Endothelial cell of umbilical vein (primary cell): ENCODE results near the gene MYH16. TPM values are rescaled to one million over a fixed set of nuclear protein-coding genes. Genes with fewer than 3 reads are reported as not detected.

Source experiments
- BruUV-seq: library from RNA; stranded (reverse); fragments of 400-500 nt; replicated peaks from 2 replicates; lab custom pipeline; 2021; lab: Mats Ljungman, UMichigan
- CTCF ChIA-PET: fragments of 300-600, 350-600 bp; sonication (Branson Sonifier 250); formaldehyde crosslinking; loops from one replicate; lab custom pipeline; 2021; ENCODE audit warnings: antibody characterized with exemption, inconsistent platforms; lab: Charles Lee
- POLR2A ChIA-PET: fragments of 300-600, 350-600 bp; sonication (Branson Sonifier 250); formaldehyde crosslinking; loops from one replicate; lab custom pipeline; 2021; ENCODE audit warnings: antibody characterized with exemption, inconsistent platforms; lab: Charles Lee
- DNase-seq: peaks from one replicate; pipeline ENCODE4 v3.0.0-alpha.2; 2011; ENCODE audit warnings: low read depth, low spot score
- FAIRE-seq: peaks from 2 replicates; lab custom pipeline; 2011; peaks lifted over from hg19 to GRCh38; lab: Jason Lieb, UNC
- H2AFZ ChIP-seq: 2 replicates; pipeline ENCODE4 v1.6.0; 2012; ENCODE audit warnings: low read depth, low read length, control low read depth, inconsistent platforms
- H3K27ac ChIP-seq: 2 replicates; pipeline ENCODE4 v1.5.1; 2011; ENCODE audit warnings: low read depth, mild to moderate bottlenecking, control low read depth, low read length, moderate library complexity; ENCODE audit not compliant: insufficient read depth
- H3K27me3 ChIP-seq, 2 experiments: 2 replicates each; pipeline versions ENCODE4 v1.6.0 to v1.6.1; 2011; ENCODE audit warnings: low read length in 2 of 2, mixed read lengths in 1 of 2; ENCODE audit not compliant: control insufficient read depth in 2 of 2, insufficient read depth in 2 of 2
- H3K36me3 ChIP-seq, 2 experiments: 2 replicates in 1 of 2; 3 replicates in 1 of 2; pipeline ENCODE4 v1.5.1; 2011; ENCODE audit warnings: low read length in 2 of 2, mild to moderate bottlenecking in 1 of 2, moderate library complexity in 1 of 2; ENCODE audit not compliant: control insufficient read depth in 2 of 2, insufficient read depth in 2 of 2; ENCODE audit errors: extremely low read depth in 1 of 2
- H3K4me1 ChIP-seq: 3 replicates; pipeline ENCODE4 v1.5.1; 2011; ENCODE audit warnings: mild to moderate bottlenecking, low read length; ENCODE audit not compliant: control insufficient read depth, insufficient read depth; ENCODE audit errors: extremely low read depth
- H3K4me2 ChIP-seq: 2 replicates; pipeline ENCODE4 v1.6.1; 2011; ENCODE audit warnings: low read length, control low read depth, mixed read lengths; ENCODE audit not compliant: insufficient read depth
- H3K4me3 ChIP-seq, 3 experiments: fragments of 200-600 bp in 1 of 3; sonication (generic), shearing (Covaris generic) in 1 of 3; replicated peaks in 1 of 3; 2 replicates each; pipeline ENCODE4 v1.5.1; 2011 to 2016; ENCODE audit warnings: control low read depth in 3 of 3, low read length in 3 of 3, mild to moderate bottlenecking in 2 of 3, inconsistent platforms in 1 of 3, low read depth in 1 of 3, moderate library complexity in 1 of 3; ENCODE audit not compliant: insufficient read depth in 1 of 3
- H3K79me2 ChIP-seq: 2 replicates; pipeline ENCODE4 v1.6.0; 2012; ENCODE audit warnings: low read length, inconsistent platforms; ENCODE audit not compliant: control insufficient read depth, insufficient read depth
- H3K9ac ChIP-seq: replicated peaks from 2 replicates; pipeline ENCODE3; 2011; ENCODE audit warnings: low read length, control low read depth; ENCODE audit not compliant: insufficient read depth; ENCODE audit errors: extremely low read depth
- H3K9me1 ChIP-seq: replicated peaks from 3 replicates; pipeline ENCODE4 v1.6.0; 2011; ENCODE audit warnings: mild to moderate bottlenecking, low read length; ENCODE audit not compliant: control insufficient read depth, insufficient read depth; ENCODE audit errors: extremely low read depth
- H3K9me3 ChIP-seq: replicated peaks from 2 replicates; pipeline ENCODE4 v1.5.1; 2012; ENCODE audit warnings: low read length, inconsistent platforms; ENCODE audit not compliant: control insufficient read depth, insufficient read depth
- H4K20me1 ChIP-seq: replicated peaks from 2 replicates; pipeline ENCODE3; 2011; ENCODE audit warnings: mild to moderate bottlenecking, low read length; ENCODE audit not compliant: control insufficient read depth, insufficient read depth; ENCODE audit errors: extremely low read depth
- EZH2 ChIP-seq: IDR thresholded peaks from 2 replicates; pipeline ENCODE4 v1.6.1; 2012; ENCODE audit warnings: borderline replicate concordance, low read depth, mild to moderate bottlenecking, moderate library complexity, low read length, inconsistent platforms; ENCODE audit not compliant: severe bottlenecking
- FOS ChIP-seq: IDR thresholded peaks from 2 replicates; pipeline ENCODE4 v1.6.1; 2011; ENCODE audit warnings: mild to moderate bottlenecking, low read length, moderate library complexity, borderline replicate concordance; ENCODE audit not compliant: insufficient read depth
- GATA2 ChIP-seq: IDR thresholded peaks from 2 replicates; pipeline ENCODE4 v1.7.0; 2011; ENCODE audit warnings: low read depth, mild to moderate bottlenecking, moderate library complexity, mixed read lengths, low read length; ENCODE audit not compliant: insufficient read length, insufficient read depth
- JUN ChIP-seq: IDR thresholded peaks from 2 replicates; pipeline ENCODE4 v1.6.1; 2011; ENCODE audit warnings: borderline replicate concordance, low read depth; ENCODE audit not compliant: insufficient read length, insufficient read depth
- MYC ChIP-seq: IDR thresholded peaks from one replicate; pipeline ENCODE4 v1.6.1; 2011; ENCODE audit warnings: mild to moderate bottlenecking, low read depth, low read length
- POLR2A ChIP-seq: IDR thresholded peaks from 2 replicates; pipeline ENCODE4 v1.6.1; 2012; ENCODE audit warnings: low read depth, mild to moderate bottlenecking, control low read depth, low read length
- POLR2AphosphoS5 ChIP-seq: IDR thresholded peaks from 2 replicates; pipeline ENCODE4 v1.6.1; 2012; ENCODE audit warnings: low read depth, mild to moderate bottlenecking, control low read depth, low read length, moderate library complexity; ENCODE audit not compliant: insufficient read depth
- dilution Hi-C: fragments of 300-500 bp; cut with MboI; formaldehyde crosslinking; loops from one replicate; pipeline ENCODE4 v1.15.0; 2019; ENCODE audit warnings: low sequenced_read_pairs; ENCODE audit not compliant: extremely low pct_ligation_motif_present
- intact Hi-C: fragments of 100-400 bp; cut with micrococcal nuclease; formaldehyde crosslinking; loops from one replicate; pipeline ENCODE4 v1.10.0; 2022
- polyA plus RNA-seq, 4 experiments: library from polyadenylated mRNA; depleted of rRNA in 3 of 4; stranded (reverse) in 3 of 4; unstranded in 1 of 4; fragments of >200 nt; gene quantifications; 2 replicates each; pipeline versions ENCODE4 v1.2.1 to v1.2.3, GENCODE V29; 2011 to 2012; ENCODE audit warnings: missing spikeins in 1 of 4
- total RNA-seq: library from RNA; stranded (reverse); gene quantifications from 2 replicates; pipeline ENCODE4 v1.2.3, GENCODE V29; 2021
- TF ChIP-seq, protein P1 (sequence below), 2 donors: IDR thresholded peaks; 1 replicate in 1 of 2; 2 replicates in 1 of 2; pipeline ENCODE4 v1.5.1; 2011; ENCODE audit warnings: low read length in 2 of 2, mild to moderate bottlenecking in 2 of 2, moderate library complexity in 2 of 2, control low read depth in 1 of 2, inconsistent platforms in 1 of 2, low read depth in 1 of 2; ENCODE audit not compliant: insufficient read depth in 1 of 2; ENCODE audit errors: extremely low read depth in 1 of 2
- TF ChIP-seq, protein P2 (sequence below): IDR thresholded peaks from 2 replicates; pipeline ENCODE4 v1.6.1; 2011; ENCODE audit not compliant: insufficient read depth, insufficient read length

Gene MYH16
- total and polyA plus RNA-seq, 2 donors (not counting 3 experiments of a cell fraction or from before 2014, with no cell fraction given) = 0.01 to 0.11 TPM

DNA sequence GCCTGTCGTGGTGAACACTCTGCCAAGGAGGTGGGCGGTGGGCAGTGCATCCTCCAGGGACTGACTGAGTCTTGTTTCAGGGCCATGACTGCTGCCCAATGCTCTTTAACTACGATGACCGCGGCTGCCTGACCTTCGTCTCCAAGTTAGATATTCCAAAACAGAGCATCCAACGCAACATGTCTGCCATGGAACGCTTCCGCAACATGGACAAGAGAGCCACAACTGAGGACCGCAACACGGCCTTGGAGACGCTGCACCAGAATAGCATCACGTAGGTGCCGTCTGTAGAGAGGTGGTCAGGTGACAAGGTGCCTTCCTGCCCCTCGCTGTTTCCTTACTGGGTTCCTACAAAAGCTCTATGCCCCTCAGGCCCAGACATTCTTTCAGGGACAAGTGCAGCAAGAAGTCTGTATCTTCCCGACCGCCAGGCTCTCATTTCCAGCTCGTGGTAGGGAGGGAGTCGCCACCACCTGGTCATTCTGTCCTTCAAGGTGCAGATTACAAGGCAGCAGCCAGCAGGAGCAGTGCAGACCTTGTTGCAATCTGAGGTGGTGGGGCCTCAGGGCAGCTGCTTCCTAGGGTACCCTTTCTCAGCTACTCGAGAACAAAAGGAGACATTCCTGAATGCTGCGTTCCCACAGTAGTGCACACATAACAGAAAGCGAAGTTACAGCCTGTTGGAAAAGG lies 87.0 kb downstream of the MYH16 start:
- dilution Hi-C loops (no loop called here), intact Hi-C loops (no loop called here)
- Histone ChIP-seq H3K4me1 (no peaks in the 10 kb centered on the region), H4K20me1 (no peaks in the 10 kb centered on the region), H3K9ac (no peak overlapping the region), H3K36me3 (peaks cover 26 to 29% of the 10 kb centered on the region in 2 experiments), H3K27me3 (no peaks in the 10 kb centered on the region), H3K79me2 (no peaks in the 10 kb centered on the region), H3K27ac (no peak overlapping the region), H3K9me3 (no peaks in the 10 kb centered on the region), H3K9me1 (no peaks in the 10 kb centered on the region), H3K4me2 (no peak overlapping the region), H3K4me3 (no peak overlapping the region), H2AFZ (no peak overlapping the region)
- TF ChIP-seq POLR2AphosphoS5 = no peak
- TF ChIP-seq, protein P1, sequence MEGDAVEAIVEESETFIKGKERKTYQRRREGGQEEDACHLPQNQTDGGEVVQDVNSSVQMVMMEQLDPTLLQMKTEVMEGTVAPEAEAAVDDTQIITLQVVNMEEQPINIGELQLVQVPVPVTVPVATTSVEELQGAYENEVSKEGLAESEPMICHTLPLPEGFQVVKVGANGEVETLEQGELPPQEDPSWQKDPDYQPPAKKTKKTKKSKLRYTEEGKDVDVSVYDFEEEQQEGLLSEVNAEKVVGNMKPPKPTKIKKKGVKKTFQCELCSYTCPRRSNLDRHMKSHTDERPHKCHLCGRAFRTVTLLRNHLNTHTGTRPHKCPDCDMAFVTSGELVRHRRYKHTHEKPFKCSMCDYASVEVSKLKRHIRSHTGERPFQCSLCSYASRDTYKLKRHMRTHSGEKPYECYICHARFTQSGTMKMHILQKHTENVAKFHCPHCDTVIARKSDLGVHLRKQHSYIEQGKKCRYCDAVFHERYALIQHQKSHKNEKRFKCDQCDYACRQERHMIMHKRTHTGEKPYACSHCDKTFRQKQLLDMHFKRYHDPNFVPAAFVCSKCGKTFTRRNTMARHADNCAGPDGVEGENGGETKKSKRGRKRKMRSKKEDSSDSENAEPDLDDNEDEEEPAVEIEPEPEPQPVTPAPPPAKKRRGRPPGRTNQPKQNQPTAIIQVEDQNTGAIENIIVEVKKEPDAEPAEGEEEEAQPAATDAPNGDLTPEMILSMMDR (IDR thresholded peaks at IDR 0.05; ENCODE audit: extremely low read depth in 1 of 2, insufficient read depth in 1 of 2, low read depth in 1 of 2, low read length in 2 of 2) = no peak
- TF ChIP-seq POLR2A = no peak
- TF ChIP-seq JUN = no peak
- TF ChIP-seq, protein P2, sequence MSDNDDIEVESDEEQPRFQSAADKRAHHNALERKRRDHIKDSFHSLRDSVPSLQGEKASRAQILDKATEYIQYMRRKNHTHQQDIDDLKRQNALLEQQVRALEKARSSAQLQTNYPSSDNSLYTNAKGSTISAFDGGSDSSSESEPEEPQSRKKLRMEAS = no peak
- no peak for TF ChIP-seq GATA2
- no peak for TF ChIP-seq MYC
- TF ChIP-seq FOS = no peak
- no peak for TF ChIP-seq EZH2
- ChIA-PET CTCF (interaction anchor here (1.0 kb wide), 1 partner anchor 56 kb away, joined by 4 read pairs; no protein-coding TSS in a partner anchor), POLR2A (no interaction called here)
- no peak for DNase-seq
- FAIRE-seq = no peak
- no TSS peak for BruUV-seq

Other genes with a start within 250 kb of the MYH16 start
- 22.3 and 22.8 TPM in 2 replicates for gene SMURF1, start 128.7 kb upstream of the MYH16 start, total RNA-seq
- gene SMURF1, start 128.7 kb upstream of the MYH16 start, polyA plus RNA-seq = 9.6 and 11.5 TPM in 2 replicates
- not detected in 2 replicates for gene KPNA7, start 64.7 kb upstream of the MYH16 start, total RNA-seq
- not detected in 2 replicates for gene KPNA7, start 64.7 kb upstream of the MYH16 start, polyA plus RNA-seq
- 243 TPM in 2 replicates for gene ARPC1A, start 53.1 kb downstream of the MYH16 start, total RNA-seq
- 171 and 200 TPM in 2 replicates for gene ARPC1A, start 53.1 kb downstream of the MYH16 start, polyA plus RNA-seq
- 232 and 294 TPM in 2 replicates for gene ARPC1B, start 101.9 kb downstream of the MYH16 start, total RNA-seq
- 732 and 831 TPM in 2 replicates for gene ARPC1B, start 101.9 kb downstream of the MYH16 start, polyA plus RNA-seq
- 148 and 150 TPM in 2 replicates for gene PDAP1, start 135.8 kb downstream of the MYH16 start, total RNA-seq
- gene PDAP1, start 135.8 kb downstream of the MYH16 start, polyA plus RNA-seq = 19.3 and 32.6 TPM in 2 replicates
- gene BUD31, start 136.1 kb downstream of the MYH16 start, total RNA-seq = 113 and 122 TPM in 2 replicates
- 67.1 and 67.8 TPM in 2 replicates for gene BUD31, start 136.1 kb downstream of the MYH16 start, polyA plus RNA-seq
- gene PTCD1, start 166.0 kb downstream of the MYH16 start, total RNA-seq = 6.9 and 9.6 TPM in 2 replicates
- gene PTCD1, start 166.0 kb downstream of the MYH16 start, polyA plus RNA-seq = 3.8 and 4.2 TPM in 2 replicates
- 48.3 and 51.5 TPM in 2 replicates for gene CPSF4, start 166.1 kb downstream of the MYH16 start, total RNA-seq
- 53.0 and 56.1 TPM in 2 replicates for gene CPSF4, start 166.1 kb downstream of the MYH16 start, polyA plus RNA-seq
- 348 and 369 TPM in 2 replicates for gene ATP5MF, start 193.3 kb downstream of the MYH16 start, total RNA-seq
- 2,129 and 2,140 TPM in 2 replicates for gene ATP5MF, start 193.3 kb downstream of the MYH16 start, polyA plus RNA-seq
- 16.6 and 21.6 TPM in 2 replicates for gene ZNF789, start 200.1 kb downstream of the MYH16 start, total RNA-seq
- 10.9 and 11.6 TPM in 2 replicates for gene ZNF789, start 200.1 kb downstream of the MYH16 start, polyA plus RNA-seq
- 19.8 and 22.8 TPM in 2 replicates for gene ZNF394, start 227.4 kb downstream of the MYH16 start, total RNA-seq
- 8.3 and 8.6 TPM in 2 replicates for gene ZNF394, start 227.4 kb downstream of the MYH16 start, polyA plus RNA-seq
- gene ZKSCAN5, start 231.8 kb downstream of the MYH16 start, total RNA-seq = 9.6 and 9.7 TPM in 2 replicates
- 3.6 and 4.3 TPM in 2 replicates for gene ZKSCAN5, start 231.8 kb downstream of the MYH16 start, polyA plus RNA-seq